ENCODE data around the gene RYR2.

- TF ChIP-seq CTCF (IDR thresholded peaks at IDR 0.05), result no peak
- no peak for TF ChIP-seq POLR2A (IDR thresholded peaks at IDR 0.05)
Observed at GRCh38 chr1:237112663-237113062, 70.7 kb downstream of the RYR2 start.
